Measurements from ENCODE around the gene CRYAA.
"Not testable (repeated sequence)": the region's sequence is repeated elsewhere in the genome, so short reads cannot be mapped to it uniquely, and the experiment has no call there.

- TF ChIP-seq POLR2A, CTCF (IDR thresholded peaks at IDR 0.05): not testable (repeated sequence)
Measured at GRCh38 chr21:43173930-43174329, 5.1 kb downstream of the CRYAA start.

Measured in testis (tissue), 2 donors.